Measurements from ENCODE around the gene MTUS2.

The MTUS2 gene

GRCh38 chr13:29521336-29521735 lies 701.2 kb downstream of the MTUS2 start:
- no peak for TF ChIP-seq POLR2A (IDR thresholded peaks at IDR 0.05; ENCODE audit: low read depth, low read length)
- FAIRE-seq (no peak), DNase-seq (ENCODE audit: insufficient read length, low spot score) (no peak)

- DNase-seq (ENCODE audit: insufficient read length, low spot score) (peak; percentile 78), FAIRE-seq (no peak)
- no peak for TF ChIP-seq POLR2A (IDR thresholded peaks at IDR 0.05; ENCODE audit: low read depth, low read length)
Measured at GRCh38 chr13:29522044-29522685, 702.0 kb downstream of the MTUS2 start.

- DNase-seq (ENCODE audit: insufficient read length, low spot score) (no peak), FAIRE-seq (no peak)
- no peak for TF ChIP-seq POLR2A (IDR thresholded peaks at IDR 0.05; ENCODE audit: low read depth, low read length)
Measured at GRCh38 chr13:29523199-29523961, 703.2 kb downstream of the MTUS2 start.

GRCh38 chr13:29524176-29524575 lies 704.0 kb downstream of the MTUS2 start:
- FAIRE-seq = no peak
- no peak for DNase-seq (ENCODE audit: insufficient read length, low spot score)
- no peak for TF ChIP-seq POLR2A (IDR thresholded peaks at IDR 0.05; ENCODE audit: low read depth, low read length)

- TF ChIP-seq POLR2A (IDR thresholded peaks at IDR 0.05; ENCODE audit: low read depth, low read length) = no peak
- no peak for FAIRE-seq
- no peak for DNase-seq (ENCODE audit: insufficient read length, low spot score)
Measured at GRCh38 chr13:29524641-29525040, 704.5 kb downstream of the MTUS2 start.

GRCh38 chr13:29525757-29526156 lies 705.6 kb downstream of the MTUS2 start:
- FAIRE-seq (no peak), DNase-seq (ENCODE audit: insufficient read length, low spot score) (no peak)
- no peak for TF ChIP-seq POLR2A (IDR thresholded peaks at IDR 0.05; ENCODE audit: low read depth, low read length)

- no peak for FAIRE-seq
- DNase-seq (ENCODE audit: insufficient read length, low spot score) = no peak
- no peak for TF ChIP-seq POLR2A (IDR thresholded peaks at IDR 0.05; ENCODE audit: low read depth, low read length)
Measured at GRCh38 chr13:29526741-29527140, 706.6 kb downstream of the MTUS2 start.

GRCh38 chr13:29527511-29527910 lies 707.4 kb downstream of the MTUS2 start:
- FAIRE-seq (no peak), DNase-seq (ENCODE audit: insufficient read length, low spot score) (no peak)
- TF ChIP-seq POLR2A (IDR thresholded peaks at IDR 0.05; ENCODE audit: low read depth, low read length) = no peak

GRCh38 chr13:29527916-29528315 lies 707.8 kb downstream of the MTUS2 start:
- DNase-seq (ENCODE audit: insufficient read length, low spot score) (no peak), FAIRE-seq (no peak)
- no peak for TF ChIP-seq POLR2A (IDR thresholded peaks at IDR 0.05; ENCODE audit: low read depth, low read length)

GRCh38 chr13:29529754-29530153 lies 709.6 kb downstream of the MTUS2 start:
- no peak for FAIRE-seq
- TF ChIP-seq POLR2A (IDR thresholded peaks at IDR 0.05; ENCODE audit: low read depth, low read length) = no peak
- DNase-seq (ENCODE audit: insufficient read length, low spot score) = no peak

- no peak for TF ChIP-seq POLR2A (IDR thresholded peaks at IDR 0.05; ENCODE audit: low read depth, low read length)
- no peak for DNase-seq (ENCODE audit: insufficient read length, low spot score)
- no peak for FAIRE-seq
Measured at GRCh38 chr13:29530901-29531300, 710.8 kb downstream of the MTUS2 start.

GRCh38 chr13:29532116-29532515 lies 712.0 kb downstream of the MTUS2 start:
- no peak for TF ChIP-seq POLR2A (IDR thresholded peaks at IDR 0.05; ENCODE audit: low read depth, low read length)
- FAIRE-seq (no peak), DNase-seq (ENCODE audit: insufficient read length, low spot score) (no peak)

GRCh38 chr13:29532821-29533220 lies 712.7 kb downstream of the MTUS2 start:
- FAIRE-seq (no peak), DNase-seq (ENCODE audit: insufficient read length, low spot score) (no peak)
- no peak for TF ChIP-seq POLR2A (IDR thresholded peaks at IDR 0.05; ENCODE audit: low read depth, low read length)

GRCh38 chr13:29534083-29534482 lies 713.9 kb downstream of the MTUS2 start:
- DNase-seq (ENCODE audit: insufficient read length, low spot score) (no peak), FAIRE-seq (no peak)
- no peak for TF ChIP-seq POLR2A (IDR thresholded peaks at IDR 0.05; ENCODE audit: low read depth, low read length)
